Activated naive CD8-positive, alpha-beta T cell treated with anti-CD3 and anti-CD28 coated beads, Interleukin-2, amount 50 U/mL, for 16 hours (primary cell): ENCODE data around the gene SMC5.
"Not testable (repeated sequence)": the region's sequence is repeated elsewhere in the genome, so short reads cannot be mapped to it uniquely, and the experiment has no call there.

Experiments
- DNase-seq: peaks from one replicate; pipeline ENCODE4 v3.0.0-alpha.2; 2020; ENCODE audit warnings: low read depth, low spot score

SMC5 gene

DNA sequence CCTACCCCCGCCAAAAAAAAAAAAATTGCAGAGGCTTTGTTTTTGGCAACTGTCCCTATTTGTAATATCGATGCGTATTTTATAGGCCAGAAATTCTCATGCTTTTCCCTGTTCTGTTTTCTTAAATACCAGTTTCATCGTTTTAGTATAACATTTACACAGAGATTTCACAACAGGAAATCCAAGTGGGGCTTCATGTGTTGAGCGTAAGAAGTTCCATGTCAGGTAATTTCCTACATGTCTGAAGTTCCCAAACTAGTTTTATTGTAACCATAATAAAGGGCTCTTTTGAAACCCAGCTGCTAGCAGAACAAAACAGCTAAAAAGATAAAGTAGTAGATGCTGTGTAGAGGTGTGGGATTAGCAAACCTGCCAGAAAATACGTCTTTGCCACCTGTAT is 4.2 kb downstream of the SMC5 start:
- no peak for DNase-seq

DNA sequence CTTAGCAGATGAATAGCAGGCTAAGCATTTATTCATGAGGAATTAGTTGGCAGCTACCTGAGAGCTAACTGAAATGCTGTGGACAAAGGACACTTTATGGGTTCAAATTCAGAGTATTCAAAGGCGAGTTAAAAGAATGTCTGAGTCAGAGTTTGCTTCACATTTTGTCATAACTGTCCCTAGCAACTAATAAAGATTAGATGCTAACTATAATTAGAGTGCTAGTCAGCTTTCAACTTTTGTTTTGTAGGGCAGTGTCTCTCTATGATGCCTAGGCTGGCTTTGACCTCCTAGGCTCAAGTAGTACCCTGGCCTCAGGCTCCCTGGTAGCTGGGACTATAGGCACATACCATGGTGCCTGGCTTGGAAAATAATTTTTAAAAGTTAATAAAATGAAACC is 4.6 kb downstream of the SMC5 start:
- no peak for DNase-seq

DNA sequence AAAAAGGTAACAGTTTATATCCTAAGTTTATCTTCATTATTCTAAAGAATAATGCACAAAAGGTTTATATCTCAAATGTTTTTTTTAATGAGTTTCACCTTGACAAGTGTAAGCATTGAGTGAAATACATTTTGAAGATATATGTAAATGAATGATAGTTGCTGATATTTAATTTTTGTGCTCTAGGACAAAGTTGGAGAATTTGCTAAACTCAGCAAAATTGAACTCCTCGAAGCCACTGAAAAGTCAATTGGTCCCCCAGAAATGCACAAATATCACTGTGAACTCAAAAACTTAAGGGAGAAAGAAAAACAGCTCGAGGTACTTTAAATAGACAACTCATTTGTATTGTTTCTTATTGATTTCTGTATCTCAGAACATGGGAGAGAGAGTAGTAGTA is 19.5 kb downstream of the SMC5 start:
- no peak for DNase-seq

DNA sequence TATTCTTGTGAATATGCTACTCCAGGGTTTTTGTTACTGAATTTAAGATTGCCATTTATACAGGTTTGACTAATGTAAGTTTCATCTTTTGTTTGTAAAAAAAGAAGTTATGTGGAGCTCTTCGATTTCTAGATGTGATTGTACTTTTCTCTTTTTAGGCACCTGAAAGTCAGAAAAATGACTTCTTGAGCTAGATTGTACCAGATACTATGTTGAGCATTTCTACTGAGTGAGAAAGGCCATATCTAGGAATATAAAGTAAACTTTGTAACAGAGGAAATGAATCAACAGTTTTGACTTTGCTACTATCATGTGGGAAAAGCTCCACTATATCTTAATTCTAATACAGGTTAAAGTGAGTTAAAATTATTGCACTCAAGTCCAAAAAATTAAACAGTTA is 25.1 kb downstream of the SMC5 start:
- no peak for DNase-seq

DNA sequence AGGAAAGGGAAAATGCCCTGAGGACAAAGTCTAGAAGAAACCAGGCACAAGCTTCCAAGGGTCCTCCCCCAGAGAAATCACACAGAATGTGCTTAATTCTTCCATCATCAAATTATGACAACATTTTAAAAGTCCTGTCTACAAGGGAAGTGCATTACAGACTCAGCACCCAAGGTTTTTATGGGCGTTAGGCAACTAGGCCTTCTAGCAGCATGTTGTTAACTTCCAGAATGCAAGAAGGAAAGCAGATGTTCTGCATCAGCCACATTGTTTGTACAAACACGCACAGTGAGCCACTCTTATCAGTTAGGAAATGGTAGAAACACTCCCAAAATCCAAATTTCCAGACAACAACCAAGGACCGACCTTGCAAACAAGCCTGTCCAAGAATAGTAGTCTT is 26.5 kb downstream of the SMC5 start:
- DNase-seq, result no peak

DNA sequence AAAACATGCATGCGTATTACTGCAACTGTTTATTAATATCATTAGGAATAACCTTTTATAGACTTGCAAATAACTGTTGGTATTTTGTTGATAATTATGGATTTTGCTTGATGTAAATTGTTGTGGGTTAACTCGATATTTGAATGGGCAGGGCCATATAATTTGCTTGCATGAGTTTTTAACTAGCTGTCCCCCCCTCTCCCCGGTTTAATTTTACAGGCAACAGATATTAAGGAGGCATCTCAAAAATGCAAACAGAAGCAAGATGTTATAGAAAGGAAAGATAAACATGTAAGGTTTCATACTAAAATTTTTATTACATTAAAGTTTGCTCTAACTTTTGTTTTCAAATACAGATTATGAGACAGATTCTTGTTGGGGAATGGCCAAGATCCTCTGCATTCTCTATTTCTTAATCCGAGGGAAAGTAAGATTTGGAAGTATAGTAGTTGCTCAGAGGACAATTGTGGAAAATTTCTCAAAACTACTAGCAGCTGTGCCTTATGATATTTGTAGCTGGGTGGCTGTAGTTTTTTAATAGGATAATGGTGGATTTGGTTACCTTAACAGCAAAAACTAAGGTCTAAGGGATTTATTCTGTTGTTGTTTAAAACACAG is 27.3 kb downstream of the SMC5 start:
- DNase-seq, result no peak

DNA sequence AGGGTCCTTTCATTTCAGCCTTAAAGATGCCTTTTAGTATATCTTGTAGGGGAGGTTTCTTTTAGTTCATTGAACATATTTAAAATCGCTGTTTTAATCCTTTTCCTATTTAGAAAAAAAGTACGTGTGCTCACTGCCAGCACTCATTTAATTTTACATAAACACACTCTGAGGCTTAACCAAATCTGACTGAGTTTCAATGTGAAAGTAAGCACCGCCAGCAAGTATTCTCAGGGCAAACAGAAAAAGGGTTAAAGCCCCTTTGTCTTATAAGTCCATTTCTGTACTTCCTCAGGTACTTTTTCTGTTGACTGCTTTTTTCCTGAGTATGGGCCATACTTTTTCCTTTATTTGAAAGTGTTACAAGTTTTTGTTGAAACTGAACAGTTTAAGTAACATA is 31.8 kb downstream of the SMC5 start:
- DNase-seq, result no peak

DNA sequence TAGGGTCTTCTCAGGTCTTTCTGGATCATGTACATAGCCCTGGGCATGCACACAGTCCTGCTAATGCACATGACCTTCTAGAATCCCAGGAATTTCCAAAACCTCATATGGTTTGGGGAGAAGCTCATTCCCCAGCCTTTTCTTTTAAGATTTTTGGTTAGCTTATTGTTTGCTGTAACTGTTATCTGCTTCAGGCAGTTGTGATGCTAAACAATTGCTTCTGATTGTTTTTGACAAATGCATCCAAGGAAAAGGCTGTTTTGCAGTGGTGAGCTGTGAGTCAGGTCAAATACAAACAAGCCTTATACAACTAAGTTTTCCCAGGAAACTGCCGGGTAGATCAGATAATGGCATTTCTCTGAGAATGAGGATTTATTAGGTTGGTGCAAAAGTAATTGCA is 32.7 kb downstream of the SMC5 start:
- no peak for DNase-seq

DNA sequence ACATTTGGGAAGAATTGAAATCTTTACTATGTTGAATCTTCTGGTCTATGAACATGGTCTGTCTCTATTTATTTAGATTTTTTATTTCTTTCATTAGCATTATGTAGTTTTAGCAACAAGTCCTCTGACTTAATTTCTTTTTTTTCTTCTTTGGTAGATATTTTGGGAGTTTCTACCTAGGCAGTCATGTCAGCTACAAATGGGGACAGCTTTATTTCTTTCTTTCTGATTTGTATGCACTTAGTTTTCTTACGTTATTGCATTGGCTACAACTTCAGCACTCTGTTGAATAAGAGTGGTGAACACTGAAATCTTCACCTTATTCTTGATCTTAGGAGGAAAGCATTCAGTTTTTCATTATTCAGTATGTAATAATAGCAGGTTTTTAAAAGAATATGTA is 33.5 kb downstream of the SMC5 start:
- no peak for DNase-seq

DNA sequence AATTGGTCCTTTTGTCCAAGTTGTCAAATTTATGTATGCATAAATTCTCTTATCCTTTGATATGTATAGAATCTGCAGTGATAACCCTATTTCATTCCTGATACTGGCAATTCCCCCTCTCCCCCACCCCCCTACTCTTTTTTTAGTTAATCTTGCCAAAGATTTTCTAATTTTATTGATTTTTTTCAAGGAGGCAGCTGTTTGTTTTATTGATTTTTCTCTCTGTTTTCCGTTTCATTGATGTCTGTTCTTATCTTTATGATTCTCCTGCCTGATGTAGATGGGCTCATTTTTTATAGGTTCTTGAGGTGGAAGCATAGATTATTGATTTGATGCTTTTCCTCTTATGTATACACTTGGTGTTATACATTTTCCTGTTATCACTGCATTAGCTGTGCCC is 34.4 kb downstream of the SMC5 start:
- no peak for DNase-seq

DNA sequence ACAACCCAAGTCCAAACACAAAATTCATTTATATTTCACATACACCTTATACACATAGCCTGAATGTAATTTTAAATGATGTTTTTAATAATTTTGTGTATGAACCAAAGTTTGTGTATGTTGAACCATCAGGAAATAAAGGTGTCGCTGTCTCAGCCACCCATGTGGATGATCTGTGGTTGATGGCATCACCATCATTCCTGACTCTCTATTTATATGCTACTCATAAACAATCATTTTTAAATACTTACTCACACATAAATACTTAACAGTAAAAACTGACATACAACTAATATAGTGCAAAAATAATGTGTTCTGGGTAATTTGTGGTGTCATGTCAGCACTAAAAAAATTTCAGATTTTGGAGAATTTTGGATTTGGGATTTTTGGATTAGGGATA is 38.4 kb downstream of the SMC5 start:
- no peak for DNase-seq

DNA sequence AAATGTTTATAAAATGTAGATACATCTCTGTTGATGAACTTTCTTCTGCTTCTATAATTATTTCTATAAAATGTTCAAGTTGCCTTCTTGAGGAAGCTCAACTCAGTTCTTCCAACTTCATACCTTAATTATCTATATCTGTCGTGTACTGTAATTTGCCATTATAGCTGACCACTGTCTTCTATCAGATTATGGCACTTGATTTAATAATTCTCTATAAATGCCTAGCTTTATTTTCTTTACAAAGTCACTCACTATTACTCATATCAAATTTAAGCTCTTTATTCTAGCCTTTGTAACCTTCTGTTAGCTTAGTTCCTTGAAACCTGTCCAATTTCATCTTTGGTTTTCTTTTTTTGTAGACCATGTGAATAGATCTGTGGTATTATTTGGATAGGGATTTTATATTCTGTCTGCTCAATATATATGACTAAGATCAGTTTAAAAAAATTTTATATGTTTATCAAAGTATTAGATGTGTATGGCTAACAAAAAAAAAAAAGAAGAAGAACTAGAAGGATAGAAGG is 39.5 kb downstream of the SMC5 start:
- DNase-seq, result no peak

DNA sequence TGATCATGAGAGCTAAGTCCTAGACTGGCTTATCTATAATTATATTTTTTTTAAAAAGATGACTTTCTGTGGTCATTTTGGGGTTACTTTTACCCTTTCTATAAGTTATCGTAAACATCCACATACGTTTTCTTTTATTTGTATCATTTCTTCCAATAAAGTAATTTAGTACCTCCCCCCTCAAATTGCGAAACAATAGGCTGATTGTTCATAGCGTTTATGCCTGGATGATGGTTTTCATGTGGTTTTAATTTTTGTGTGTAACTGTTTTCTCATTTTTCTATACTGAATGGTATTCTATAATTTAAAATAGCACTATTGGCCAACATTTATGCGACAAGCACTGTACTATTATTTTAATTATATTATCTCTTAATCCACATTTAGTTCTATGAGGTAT is 44.5 kb downstream of the SMC5 start:
- no peak for DNase-seq

DNA sequence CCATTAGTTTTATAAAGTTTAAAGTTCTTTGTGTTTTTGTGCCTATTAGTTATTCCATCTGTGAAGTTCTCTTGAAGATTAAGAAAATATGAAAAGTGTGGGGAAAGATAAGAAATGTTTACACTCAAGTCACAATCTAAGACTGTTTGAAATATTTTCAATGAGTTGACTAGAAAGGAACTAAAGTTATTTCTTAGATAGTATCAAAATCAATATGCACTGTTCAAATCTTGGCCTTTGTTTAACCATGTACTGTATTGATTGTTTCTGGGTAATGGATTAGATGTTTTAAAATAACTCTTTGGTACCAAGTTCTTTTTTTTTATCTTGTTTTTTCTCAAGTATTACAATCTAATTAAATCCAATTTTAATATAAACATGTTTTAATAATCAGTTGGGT is 46.0 kb downstream of the SMC5 start:
- DNase-seq, result no peak

DNA sequence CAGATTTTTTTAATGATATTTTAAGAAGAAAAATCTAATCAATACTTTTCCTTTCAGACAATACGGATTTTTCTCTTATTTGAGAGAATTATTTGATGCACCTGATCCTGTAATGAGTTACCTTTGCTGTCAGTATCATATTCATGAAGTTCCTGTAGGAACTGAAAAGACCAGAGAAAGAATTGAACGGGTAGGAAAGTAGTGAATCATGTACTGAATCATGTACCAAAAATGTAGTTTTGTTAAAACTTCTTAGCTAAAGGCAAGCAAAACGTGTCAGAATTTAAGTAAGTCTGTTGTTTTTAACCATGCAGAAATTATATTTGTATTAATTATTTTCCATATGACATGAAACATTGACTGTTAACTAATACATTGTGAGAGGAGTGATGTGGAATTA is 56.6 kb downstream of the SMC5 start:
- no peak for DNase-seq

DNA sequence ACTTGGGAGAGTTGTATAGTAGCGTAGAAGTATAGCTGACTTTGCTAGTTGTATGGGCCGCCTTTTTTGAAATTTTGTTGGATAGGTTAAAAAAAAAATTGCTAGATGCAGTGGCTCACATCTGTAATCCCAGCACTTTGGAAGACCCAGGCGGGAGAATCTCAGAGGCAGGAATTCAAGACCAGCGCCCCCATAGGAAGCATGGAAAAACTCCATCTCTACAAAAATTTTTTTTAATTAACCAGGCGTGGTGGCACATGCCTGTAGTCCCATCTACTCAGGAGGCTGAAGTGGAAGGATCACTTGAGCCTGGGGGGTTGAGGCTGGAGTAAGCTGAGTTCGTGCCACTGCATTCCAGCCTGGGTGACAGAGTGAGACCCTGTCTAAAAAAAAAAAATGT is 59.2 kb downstream of the SMC5 start:
- no peak for DNase-seq

DNA sequence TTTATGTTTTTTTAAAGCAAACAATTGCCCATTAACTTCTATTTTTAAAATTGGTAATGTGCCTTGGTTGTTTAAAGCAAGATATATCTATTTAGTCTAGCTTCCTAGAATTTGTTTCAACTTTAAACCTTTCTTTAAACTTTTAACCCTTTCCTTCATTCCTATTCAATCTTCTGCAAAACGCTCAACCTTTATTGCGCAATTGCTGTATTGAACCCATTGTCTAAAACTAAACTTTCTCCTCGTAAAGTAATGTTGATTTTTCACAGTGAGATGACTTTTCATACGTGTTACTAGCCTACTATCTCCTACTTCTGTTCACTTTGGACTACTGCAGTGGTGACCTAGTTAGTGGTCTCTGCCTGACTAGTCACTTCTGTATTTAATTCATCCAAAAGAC is 63.3 kb downstream of the SMC5 start:
- DNase-seq, result no peak

DNA sequence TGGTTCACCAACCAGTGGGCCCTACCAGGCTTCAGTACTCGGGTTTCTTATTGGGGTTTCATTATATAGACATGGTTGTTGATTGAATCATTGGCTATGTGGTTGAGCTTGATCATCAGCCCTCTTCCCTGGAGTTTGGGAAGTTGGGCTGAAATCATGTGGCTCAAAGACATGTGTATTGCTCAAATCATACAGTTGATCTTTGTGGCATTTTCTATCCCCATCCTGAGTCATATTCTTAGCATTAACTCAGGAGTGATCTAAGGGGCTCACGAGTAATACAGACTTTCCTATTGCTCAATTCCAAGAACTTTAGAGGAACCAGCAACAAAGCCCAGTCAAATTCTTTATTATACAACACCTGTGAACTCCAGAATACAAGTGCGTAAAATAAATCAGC is 66.2 kb downstream of the SMC5 start:
- no peak for DNase-seq

DNA sequence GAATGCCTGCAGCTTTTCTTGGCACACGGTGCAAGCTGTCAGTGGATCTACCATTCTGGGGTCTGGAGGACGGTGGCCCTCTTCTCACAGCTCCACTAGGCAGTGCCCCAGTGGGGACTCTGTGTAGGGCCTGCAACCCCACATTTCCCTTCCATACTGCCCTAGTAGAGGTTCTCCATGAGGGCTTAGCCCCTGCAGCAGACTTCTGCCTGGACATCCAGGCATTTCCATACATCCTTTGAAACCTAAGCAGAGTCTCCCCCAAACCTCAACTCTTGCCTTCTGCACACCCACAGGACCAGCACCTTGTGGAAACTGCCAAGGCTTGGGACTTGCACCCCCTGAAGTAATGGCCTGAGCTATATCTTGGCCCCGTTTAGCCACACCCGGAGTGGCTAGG is 69.8 kb downstream of the SMC5 start:
- not testable (repeated sequence) for DNase-seq

DNA sequence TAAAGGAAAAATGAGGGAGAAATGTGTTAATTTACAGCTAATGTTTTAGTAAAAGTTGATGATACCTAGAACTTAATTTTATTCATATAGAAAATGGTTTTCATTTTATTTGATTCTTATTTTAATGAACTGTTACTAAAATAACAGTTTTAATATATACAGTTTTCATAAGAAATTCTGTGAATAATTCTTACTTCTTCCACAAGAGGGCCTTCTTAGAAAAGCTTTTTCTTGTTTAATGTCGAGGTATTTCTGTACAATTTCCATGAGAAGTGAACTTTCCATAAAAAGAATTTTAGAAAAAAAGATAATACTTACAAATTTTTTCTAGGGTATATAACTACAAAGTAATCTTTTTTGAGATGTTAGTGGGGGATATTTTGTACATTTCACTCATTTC is 81.8 kb downstream of the SMC5 start:
- no peak for DNase-seq

DNA sequence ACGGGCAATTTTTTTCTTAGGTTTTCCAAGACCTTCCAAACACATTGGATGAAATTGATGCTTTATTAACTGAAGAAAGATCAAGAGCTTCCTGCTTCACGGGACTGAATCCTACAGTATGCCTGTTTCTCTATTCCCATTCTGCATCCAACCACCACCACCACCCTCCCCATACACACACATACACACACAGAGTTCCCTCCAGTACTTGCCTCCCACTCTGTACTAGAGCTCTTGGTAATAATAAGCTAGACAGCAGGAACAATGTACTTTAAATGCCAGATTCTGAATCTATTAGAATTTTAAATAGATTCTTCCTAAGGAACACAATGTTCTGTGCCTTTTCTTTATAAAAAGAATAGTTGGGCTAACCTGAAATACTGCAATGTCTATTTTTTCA is 88.3 kb downstream of the SMC5 start:
- DNase-seq, result no peak

DNA sequence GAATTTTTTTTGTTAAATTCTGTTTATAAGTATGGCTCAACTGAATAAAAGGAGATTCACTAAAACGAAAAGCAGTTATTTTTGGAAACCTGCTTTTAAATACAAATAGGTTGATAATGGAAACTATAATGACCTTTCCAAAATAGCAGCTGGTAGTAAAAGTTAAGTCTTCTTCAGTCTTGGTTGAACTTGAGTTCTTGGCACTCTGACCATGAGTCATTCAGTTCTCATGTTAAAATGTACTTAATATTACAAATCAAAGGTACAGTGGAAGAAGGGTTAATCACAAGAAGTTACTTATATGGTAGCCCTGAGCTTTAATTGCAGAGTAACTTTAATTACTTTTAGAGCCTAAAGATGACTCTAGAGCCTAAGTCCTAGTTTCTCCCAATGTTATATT is 93.6 kb downstream of the SMC5 start:
- no peak for DNase-seq

DNA sequence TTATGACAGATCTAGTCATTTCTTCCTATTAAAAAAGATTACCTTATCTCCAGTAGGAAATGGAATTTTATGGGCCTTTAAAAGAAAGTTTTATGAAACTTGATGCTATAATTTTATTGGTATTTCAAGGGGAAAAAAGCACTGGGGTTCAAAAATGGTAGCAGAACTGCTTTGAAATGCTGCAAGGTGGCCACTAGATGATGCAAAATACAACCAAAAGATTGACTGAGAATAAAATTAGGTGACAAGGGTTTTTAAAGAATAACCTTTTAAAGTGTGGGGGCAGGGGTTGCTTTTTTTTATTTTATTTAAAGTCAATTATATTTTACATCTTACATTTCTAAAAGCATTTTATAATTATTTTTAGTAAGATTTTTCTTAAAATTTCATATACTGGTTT is 94.0 kb downstream of the SMC5 start:
- no peak for DNase-seq

DNA sequence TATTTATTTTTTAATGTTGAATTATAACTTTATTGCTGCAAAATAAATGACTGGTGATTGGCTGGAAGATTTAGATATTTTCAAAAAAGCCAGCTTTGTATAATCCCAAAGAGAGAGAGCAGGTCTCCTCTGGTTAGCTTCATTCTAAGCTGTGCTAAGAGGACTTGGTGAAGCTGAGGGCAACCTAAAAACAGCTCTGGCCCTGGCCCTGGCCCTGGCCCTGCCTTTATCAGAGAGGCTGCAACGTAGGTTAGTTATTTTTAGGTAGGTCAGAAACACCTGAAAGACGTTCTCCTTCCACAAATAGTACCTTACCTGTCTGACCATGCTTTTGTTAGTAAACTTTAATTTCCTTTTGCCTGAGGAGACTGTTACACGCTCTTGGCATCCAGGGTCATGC is 97.0 kb downstream of the SMC5 start:
- no peak for DNase-seq
